Retinal pigment epithelial cell (primary cell): ENCODE results near the gene ZNF778.
A peak's percentile ranks its signal among the peaks of the same experiment; 100 is the strongest.

Experiments used
- DNase-seq: peaks from one replicate; pipeline ENCODE4 v3.0.0-alpha.2; 2010; ENCODE audit warnings: low read depth
- H3K4me3 ChIP-seq: 2 replicates; pipeline ENCODE4 v1.5.1; 2011; ENCODE audit warnings: mild to moderate bottlenecking, low read length, control low read depth, moderate library complexity
- CTCF ChIP-seq: conservative IDR thresholded peaks from 2 replicates; pipeline ENCODE4 v1.5.1; 2011; ENCODE audit warnings: low read depth, low read length, control low read depth, inconsistent platforms

ZNF778 gene

GRCh38 chr16:89217388-89218191, at the start of gene ZNF778:
Gene ZNF778, plus strand, starts transcription at chr16:89217703. Its CDS starts 3,425 bp downstream, at chr16:89221128.
- TF ChIP-seq CTCF: no peak
- H3K4me3 ChIP-seq: peak within 1 kb of the TSS; percentile 90
- peak; percentile 35 for DNase-seq

DNA sequence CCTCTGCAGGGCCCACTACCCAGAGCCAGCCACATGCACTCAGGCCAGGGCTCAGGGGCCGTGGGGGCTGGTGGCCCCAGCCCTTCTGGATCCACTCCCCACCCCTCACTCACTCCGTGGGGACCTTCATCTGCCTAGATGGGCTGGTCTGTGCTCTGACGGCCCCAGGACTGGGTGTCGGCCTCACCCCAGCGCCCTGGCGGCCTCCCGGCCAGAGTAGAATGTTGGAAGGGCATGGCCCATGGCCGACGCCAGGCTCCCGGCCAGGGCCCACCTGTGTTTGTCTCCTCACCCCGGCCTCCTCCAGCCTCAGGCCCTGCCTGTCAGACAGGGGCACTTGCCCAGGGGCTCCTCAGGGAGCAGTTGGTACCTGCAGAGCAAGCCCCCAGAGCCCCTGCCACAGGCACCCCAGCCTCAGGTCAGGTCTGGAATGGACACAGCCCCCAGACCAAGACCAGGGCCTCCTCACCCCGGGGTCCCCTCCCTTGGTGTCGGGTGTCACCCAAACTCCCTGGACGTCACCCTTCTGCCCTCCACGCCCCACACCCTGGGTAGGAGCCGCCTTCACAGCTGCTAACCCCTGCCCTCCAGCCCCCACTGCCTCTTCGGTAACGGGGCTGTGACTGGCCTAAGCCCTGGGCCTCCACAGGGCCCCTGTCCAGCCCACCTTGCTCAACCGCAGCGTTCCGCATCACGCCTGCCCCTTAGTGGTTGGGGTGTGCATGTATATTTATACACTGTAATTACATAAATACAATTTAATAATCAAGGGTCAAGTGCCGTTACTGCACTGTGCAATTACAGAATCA, 48.9 kb upstream of the ZNF778 start:
- peak; percentile 10 for TF ChIP-seq CTCF
- no peak overlapping the region for H3K4me3 ChIP-seq
- no peak for DNase-seq

GRCh38 chr16:89169778-89170177, 47.7 kb upstream of the ZNF778 start:
- no peak overlapping the region for H3K4me3 ChIP-seq
- no peak for DNase-seq

GRCh38 chr16:89170346-89171215, 46.9 kb upstream of the ZNF778 start:
- TF ChIP-seq CTCF: no peak
- DNase-seq: no peak
- peak overlapping the region; percentile 36 for H3K4me3 ChIP-seq

More at GRCh38 chr16:89169778-89170177, 47.7 kb upstream of the ZNF778 start:
- TF ChIP-seq CTCF: no peak

DNA sequence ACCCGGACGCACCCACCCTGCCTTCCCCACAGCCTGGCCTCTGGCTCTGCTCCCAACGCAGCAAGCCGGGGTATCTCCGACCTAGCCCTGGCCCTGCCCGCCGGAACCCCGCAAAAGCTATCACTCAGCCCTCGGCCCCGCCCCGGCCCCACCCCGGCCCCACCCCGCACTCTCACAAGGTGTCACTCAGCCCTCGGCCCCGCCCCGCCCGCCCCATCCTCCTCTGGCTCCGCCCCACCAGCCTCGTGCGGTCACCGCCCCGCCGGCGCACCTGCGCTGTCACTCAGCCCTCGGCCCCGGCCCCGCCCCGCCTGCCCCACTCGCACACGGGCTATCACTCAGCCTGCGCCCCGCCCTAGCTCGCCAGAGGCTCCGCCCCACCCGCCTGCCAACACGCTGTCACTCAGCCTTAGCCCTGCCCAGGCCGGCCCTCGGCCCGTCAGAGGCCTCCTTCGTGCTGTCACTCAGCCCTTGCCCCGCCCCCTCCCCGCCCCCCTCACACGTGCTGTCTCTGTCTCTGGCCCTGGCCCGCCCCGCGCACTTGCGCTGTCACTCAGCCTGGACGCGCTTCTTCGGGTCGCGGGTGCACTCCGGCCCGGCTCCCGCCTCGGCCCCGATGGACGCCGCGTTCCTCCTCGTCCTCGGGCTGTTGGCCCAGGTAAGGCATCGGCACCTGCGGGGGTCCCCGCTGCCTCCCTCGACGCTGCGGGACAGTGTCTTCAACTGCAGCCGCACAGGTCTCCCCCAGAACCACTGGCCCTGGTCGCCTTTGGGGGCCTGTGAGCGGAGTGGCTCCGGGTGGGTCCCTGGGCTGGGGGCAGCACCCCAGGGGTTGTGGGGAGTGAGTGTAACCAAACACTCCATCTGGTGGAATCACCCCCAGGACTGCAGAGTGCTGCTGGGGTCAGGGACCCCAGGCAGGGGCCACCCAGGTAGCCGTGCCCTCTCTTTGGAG, 46.0 kb upstream of the ZNF778 start, which contains the start of gene CDH15:
CDH15 (plus strand) TSS at position 533 of the 955 bp plus-strand sequence; CDS start at position 617, 84 bp downstream.
- TF ChIP-seq CTCF: no peak
- peak; percentile 63 for DNase-seq
- H3K4me3 ChIP-seq: peak within 1 kb of the TSS; percentile 36

DNA sequence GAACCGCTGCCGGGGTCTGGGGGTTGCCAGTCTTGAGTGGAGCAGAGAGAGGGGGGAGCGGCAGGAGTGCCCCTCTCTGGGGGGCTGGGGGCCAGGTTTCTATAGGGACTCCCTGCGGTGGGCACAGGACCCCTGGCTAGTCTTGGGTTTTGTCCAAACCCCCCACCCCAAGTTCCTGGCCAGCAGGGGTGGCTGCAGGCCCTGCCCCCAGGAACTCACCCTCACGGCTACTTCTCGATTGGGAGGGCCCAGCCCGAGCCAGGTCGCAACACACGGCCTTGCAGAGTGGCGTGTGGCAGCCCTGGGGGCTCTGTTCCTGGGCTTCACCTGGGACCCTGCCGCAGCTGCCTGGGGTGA, 45.4 kb upstream of the ZNF778 start:
- DNase-seq: no peak
- TF ChIP-seq CTCF: no peak
- no peak overlapping the region for H3K4me3 ChIP-seq
